ENCODE data around the gene FOLR1.

The FOLR1 gene

DNA sequence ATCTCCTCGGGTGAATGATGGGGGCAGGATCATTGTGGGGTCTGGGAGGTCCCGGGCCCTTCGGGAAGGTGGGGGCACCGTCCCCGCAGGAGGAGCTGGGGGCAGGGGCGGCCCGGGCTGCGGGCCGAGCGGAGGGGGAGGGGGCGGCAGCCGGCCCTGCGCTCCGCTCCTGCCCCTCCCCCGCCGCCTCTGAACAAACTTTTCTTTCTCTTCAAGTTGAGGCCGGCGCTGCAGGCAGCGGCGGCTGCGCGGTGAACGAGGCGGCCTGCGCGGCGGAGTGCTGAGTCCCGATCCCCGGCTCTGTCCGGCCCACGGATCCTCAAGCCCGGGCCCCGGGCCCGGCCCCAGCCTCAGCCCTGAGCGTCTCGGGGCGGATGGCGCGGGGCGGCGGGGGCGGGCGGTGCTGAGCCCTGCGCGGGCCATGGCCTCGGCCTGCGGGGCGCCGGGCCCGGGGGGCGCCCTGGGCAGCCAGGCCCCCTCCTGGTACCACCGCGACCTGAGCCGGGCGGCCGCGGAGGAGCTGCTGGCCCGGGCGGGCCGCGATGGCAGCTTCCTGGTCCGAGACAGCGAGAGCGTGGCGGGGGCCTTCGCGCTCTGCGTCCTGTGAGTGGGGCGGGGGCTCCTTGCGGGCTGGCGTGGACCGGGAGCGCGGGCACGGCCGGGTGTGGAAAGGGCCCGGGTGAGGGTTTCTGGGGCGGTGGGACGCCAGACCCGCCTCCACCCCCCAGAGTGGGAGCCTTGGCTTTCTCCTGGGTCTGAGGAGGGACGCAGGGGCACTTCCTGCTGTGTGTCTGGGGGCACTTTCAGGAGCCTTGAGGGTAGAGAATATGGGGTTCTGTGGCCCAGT, 32.8 kb downstream of the FOLR1 start, which contains the start of gene INPPL1:
Gene INPPL1 (plus strand): TSS at position 204 of the 847 bp plus-strand sequence. CDS start 218 bp downstream, at position 422.
- DNase-seq: peak; percentile 13

DNA sequence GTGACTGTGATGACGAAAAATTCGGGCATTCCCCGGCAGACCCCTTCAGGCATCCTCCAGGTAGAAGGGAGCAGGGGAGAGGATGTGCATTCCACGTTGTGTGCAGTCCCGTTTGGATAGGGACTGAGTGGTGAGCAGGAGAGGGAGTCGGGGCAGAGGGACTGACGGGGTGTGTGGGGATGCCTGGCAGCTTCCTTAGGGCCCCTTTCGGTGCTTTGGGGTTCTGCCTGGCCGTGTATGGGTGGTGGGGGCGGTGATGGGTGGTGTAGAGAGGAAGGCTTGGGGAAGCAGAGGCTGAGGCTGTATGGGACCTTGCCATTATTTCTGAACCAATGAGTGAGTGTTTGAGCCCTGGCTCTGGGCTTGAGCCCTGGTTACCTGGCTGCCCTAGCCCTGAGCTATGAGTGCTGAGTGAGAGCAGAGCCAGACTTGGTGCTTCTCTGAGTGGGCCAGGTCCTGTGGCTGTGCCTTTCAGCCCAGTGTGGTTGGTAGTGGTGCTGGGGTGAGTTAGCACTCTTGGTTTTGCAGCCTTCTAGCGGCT, 33.5 kb downstream of the FOLR1 start:
- peak; percentile 16 for DNase-seq

DNA sequence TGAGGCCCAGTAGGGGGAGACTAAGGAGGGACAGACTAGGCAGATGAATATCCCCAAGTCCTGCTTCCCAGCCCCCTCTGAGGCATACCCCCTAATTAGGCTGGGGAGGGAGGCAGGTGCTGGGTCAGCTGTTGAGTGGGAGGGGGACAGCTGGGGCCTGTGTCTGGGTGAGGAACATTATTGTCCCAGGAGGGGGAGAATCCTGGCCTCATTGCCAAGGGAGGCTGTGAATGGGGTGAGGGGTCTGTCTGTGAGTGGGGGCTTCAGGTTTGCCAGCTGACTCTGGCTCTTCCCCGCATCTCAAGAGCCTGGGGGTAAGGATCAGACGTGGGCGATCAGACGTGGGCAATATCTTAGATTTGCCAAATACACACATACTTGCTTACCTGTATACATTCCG, 34.8 kb downstream of the FOLR1 start:
- DNase-seq: no peak

DNA sequence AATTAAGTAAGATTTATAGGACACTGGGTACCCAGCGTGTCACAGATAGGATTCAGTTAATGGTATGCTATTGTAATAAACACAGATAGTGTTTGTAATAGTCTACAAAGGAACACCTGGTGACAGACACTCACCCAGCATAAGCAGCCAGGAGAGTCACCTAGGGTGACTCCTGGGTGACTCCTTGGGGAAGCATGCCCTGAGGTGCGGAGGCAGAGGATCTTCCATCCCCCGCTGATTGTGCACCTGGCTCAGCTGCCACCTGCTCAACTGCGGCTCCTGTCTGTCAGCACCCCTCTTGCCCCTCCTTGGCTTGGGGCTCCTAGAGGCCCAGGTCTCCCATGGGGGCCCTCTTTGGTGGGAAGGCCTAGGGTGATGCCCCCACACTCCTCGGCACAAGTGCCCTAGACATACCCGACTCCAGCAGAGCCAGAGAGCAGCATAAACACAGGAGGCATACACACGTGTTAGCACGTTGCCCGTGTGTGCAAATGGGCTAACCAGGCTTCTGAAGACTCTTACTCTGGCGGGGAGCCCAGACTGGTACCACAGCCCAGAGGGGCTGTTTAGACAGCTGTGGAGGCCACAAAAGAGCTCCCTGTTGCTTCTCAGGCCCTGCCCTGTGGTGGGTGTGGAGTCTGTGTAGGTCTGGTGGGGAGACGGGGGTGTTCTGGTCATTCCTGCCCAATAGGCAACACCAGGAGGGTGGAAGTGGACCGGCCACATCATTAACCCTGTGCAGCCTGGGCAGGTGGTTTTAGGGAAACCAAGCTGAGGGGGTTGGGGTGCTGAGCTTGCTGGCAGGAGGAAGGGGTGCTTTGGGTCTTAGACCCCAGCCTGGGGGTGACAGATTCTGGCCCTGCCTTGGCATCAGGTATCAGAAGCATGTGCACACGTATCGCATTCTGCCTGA, 35.6 kb downstream of the FOLR1 start:
- no peak for DNase-seq

DNA sequence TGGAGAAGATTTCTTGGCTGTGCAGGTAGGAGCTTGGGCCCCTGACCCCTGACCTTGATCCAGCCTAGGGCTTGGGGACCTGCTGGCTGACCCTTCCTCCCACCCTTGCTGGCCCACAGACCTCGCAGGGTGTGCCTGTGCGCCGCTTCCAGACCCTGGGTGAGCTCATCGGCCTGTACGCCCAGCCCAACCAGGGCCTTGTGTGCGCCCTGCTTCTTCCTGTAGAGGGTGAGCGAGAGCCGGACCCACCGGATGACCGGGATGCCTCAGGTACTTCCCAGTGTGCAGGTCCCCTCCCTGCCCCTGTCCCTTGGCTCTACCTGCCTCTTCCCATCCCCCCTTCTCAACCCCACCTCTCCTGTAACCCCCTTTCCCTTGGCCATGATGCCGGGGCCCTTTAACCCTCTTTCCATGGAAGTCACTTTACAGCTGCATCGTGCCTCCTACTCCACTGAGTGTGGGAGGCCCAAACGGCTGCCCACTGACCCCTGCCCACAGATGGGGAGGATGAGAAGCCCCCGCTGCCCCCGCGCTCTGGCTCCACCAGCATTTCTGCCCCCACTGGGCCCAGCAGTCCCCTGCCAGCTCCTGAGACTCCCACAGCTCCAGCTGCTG, 36.4 kb downstream of the FOLR1 start:
- DNase-seq: no peak

DNA sequence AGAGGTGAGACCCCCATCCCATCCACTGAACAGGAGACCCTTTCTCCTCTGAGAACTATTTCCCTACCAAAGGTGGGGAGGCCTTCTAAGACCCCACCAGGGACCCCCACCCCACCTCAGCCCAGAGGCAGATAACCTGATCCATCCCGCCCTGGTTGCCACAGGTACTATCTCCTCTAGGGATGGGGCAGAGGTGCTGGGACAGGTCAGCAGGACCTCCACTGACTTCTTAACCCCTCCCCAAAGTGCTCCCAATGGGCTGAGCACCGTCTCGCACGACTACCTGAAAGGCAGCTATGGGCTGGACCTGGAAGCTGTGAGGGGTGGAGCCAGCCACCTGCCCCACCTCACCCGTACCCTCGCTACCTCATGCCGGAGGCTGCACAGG, 36.9 kb downstream of the FOLR1 start:
- no peak for DNase-seq

DNA sequence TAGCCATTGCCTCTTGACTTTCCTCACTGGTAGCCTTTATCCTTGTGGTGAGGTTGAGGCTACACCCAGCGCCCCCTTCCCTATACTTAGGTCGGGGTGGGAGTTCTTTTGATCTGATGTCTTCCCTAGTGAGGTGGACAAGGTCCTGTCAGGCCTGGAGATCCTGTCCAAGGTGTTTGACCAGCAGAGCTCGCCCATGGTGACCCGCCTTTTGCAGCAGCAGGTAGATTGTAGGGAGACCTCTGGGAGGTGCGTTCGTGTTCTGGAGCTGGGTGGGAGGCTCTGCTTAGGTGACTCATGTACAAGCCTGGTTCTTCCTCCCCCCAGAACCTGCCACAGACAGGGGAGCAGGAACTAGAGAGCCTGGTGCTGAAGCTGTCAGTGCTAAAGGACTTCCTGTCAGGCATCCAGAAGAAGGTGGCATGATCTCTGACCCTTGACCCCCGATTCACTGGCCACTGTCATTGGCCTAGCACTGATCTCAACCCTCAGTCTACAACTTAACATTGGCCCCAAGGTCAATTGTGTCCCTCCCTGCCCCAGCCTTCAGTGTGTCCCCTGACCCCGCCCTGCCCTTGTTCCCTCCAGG, 37.5 kb downstream of the FOLR1 start:
- DNase-seq: no peak

DNA sequence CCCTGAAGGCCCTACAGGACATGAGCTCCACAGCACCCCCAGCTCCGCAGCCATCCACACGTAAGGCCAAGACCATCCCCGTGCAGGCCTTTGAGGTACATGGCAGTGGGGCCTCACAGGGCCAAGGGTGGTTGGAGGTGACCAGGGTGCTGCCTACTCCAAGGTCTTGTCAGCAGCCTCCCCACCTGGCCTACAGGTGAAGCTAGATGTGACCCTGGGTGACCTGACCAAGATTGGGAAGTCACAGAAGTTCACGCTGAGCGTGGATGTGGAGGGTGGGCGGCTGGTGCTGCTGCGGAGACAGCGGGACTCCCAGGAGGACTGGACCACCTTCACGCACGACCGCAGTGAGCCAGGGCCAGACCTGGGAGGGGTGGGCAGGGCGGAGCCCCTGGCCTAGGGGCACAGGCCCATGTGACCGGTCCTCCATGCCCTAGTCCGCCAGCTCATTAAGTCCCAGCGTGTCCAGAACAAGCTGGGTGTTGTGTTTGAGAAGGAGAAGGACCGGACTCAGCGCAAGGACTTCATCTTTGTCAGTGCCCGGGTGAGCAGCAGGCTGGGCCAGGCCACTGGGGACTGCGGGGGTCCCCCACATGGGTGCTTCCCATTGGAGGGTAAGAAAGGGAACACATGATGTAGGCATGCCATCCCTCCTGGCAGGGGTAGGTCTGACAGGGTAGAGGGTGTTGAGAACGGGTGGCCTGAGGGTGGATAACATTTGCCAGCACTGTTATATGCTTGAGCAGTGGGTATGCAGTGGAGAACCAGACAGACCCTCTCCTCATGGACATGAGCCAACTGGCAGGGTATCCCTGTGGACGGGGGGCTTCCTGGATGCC, 38.2 kb downstream of the FOLR1 start:
- no peak for DNase-seq

DNA sequence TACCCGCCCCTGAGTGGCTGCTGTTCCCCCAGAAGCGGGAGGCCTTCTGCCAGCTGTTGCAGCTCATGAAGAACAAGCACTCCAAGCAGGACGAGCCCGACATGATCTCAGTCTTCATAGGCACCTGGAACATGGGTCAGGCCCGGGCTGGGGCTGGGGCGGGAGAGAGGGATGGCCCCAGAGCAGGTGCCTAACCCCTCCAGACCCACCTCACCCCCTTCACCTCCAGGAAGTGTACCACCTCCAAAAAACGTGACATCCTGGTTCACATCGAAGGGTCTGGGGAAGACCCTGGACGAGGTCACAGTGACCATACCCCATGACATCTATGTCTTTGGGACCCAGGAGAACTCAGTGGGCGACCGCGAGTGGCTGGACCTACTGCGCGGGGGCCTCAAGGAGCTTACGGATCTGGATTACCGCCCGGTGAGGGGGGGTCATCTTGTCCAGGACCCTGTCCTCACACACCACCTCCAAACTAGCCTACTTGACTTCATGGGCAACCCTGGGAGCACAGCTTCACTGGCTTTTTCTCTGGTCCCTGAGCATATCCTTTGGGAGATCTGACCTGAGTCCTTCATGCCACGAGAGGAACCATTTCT, 38.9 kb downstream of the FOLR1 start:
- no peak for DNase-seq

DNA sequence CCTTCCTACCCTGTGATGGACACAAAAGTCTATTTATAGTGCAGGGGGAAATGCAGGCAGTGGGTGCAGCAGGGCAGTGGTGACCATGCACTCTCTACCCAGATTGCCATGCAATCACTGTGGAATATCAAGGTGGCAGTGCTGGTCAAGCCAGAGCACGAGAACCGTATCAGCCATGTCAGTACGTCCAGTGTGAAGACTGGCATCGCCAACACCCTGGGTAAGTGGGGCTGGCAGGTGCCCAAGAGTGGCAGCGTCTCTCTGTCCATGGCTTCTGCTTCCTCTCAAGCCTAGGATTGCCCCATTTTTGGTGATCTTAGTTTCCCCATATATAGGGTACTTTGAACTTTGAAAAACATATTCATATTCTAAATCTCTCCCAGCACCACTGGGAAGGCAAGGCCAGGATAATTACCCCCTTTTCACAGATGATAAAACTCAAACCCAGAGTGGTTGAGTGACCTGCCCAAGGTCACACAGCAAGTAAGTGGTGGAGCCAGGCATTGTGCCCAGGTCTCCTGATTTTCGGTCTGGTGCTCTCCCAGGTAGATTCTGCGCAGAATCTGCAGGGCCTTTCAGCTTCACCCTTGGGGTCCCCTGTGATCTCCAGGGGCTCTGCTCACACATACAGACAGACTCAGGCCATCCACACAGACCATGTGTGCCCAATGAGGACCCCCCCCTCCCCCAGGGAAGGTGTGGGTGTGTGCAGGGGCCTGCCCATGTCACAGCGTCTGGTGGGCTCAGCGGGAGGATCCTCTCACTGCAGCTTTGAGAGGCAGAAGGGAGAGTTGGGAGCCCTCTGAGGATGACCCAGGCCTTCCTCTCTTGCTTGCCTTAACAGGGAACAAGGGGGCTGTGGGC, 39.7 kb downstream of the FOLR1 start:
- no peak for DNase-seq

DNA sequence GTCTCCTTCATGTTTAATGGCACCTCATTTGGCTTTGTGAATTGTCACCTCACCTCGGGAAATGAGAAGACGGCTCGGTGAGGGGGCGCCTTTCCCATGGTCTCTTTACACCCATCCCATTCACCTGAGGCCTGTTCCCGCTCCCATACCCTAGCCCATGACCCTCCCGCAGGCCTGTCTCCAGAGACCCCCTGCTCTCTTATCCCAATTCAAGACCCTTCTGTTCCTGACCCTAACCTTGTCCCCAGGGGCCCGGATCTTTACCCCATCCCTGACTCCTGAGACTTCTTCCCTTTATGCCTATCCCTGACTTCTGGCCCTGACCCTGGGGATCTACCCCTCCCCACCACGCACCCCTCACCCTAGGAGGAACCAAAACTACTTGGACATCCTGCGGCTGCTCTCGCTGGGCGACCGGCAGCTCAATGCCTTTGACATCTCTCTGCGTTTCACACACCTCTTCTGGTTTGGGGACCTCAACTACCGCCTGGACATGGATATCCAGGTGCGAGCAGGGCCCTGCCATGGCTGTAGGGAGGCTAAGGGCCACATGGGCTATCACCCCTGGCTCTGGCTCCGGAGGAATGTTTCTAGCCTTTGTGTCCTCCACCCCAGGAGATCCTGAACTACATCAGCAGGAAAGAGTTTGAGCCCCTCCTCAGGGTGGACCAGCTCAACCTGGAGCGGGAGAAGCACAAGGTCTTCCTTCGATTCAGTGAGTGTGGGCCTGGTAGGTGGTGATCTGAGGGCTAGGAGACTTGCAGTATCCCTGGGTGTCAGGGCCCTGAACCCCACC, 40.5 kb downstream of the FOLR1 start:
- DNase-seq: no peak

DNA sequence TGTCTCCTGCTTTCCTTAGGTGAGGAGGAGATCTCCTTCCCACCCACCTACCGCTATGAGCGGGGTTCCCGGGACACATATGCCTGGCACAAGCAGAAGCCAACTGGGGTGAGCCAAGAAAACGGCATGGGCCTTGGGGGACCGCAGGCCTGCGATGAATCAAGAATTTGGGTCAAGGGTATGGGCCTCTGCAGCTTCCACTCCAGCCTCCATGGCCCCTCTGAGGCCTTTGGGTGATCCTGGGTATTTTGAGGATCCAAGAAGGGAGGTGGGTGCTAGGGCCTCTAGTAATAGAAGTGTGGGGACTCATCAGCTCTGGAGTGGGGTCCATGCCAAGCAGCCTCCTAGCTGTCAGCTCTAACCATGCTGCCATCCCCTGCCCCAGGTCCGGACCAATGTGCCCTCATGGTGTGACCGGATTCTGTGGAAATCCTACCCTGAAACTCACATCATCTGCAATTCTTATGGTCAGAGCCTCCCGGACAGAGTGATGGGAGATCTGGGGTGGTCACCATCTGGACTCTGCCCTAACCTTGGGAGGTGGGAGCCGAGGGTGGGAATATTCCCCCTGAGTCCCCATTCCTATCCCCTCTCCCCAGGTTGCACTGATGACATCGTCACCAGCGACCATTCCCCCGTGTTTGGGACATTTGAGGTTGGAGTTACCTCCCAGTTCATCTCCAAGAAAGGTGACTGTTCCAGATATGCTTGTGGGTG, 41.3 kb downstream of the FOLR1 start:
- no peak for DNase-seq

DNA sequence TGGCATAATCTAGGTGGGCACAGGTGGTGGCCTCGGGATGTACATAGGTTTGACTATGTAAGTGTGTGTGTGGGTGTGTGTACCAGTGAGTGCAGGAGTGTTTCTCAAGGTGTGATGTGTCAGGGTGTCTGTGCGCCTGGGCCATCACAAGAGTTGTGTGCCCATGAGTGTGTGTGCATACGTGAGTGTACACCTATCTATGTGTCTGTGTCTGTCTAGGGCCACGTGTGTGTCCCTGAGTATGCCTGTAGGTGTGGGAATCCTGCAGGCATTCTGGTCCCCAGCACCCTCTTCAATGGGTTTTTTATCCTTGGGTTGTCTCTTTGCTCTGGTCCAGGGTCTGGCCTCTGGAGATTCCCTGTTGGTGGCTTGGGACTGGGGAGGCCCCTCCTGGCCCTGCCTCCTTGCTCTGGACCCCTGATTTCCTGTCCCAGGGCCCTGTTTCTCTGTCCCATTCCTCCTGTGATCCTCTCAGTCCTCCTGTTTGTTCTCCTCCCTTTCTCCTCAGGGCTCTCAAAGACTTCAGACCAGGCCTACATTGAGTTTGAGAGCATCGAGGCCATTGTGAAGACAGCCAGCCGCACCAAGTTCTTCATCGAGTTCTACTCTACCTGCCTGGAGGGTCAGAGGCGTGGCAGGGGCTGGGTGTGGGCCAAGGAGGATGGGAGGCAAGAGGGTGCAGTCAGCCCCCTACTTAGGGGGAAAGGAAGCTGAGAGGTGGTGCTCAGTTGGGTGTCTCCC, 42.0 kb downstream of the FOLR1 start:
- DNase-seq: no peak

DNA sequence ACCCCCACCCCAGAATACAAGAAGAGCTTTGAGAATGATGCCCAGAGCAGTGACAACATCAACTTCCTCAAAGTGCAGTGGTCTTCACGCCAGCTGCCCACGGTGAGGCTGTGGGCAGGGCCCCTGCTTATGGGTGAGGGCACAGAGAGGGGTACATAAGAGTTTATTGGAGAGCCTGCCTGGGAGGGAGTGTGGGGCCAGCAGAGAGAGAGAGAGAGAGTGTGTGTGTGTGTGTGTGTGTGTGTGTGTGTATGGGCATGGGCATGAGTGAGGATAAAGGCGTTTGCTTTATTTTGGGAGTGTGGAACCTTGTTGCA, 42.5 kb downstream of the FOLR1 start:
- DNase-seq: no peak

DNA sequence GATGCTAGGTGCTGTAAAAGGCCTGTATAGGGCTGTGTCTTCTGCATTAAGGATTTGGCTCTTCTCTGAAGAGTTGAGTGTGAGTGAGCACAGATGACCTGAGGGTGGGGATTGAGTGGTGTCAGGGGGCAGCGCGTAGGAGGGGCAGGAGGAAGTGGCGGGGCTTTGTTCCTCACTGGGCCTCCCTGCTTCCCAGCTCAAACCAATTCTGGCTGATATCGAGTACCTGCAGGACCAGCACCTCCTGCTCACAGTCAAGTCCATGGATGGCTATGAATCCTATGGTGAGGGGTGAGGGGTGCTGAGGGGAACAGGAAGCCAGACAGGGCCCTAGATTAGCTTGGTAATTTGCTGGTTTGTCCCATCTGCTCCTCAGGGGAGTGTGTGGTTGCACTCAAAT, 43.0 kb downstream of the FOLR1 start:
- no peak for DNase-seq

DNA sequence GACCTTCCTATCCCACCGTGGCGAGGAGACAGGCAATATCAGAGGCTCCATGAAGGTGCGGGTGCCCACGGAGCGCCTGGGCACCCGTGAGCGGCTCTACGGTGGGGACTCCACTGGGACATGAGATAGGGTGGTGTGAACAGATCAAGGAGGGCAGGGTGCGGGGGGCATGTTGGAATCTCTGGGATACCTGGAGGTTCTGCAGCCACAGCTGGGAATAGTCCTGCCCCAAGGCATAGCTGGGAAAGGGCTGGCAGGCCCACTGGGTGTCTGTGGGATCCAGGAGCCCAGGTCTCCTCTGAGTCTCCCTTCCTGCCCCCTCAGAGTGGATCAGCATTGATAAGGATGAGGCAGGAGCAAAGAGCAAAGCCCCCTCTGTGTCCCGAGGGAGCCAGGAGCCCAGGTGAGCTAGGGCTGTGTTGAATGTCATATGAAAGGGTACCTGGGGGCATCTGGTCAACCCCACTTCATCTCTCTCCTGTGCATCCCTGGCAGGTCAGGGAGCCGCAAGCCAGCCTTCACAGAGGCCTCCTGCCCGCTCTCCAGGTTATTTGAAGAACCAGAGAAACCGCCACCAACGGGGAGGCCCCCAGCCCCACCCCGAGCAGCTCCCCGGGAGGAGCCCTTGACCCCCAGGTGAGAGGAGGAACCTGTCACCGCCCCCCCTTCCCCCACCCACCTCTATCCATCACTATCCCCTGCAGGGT, 43.6 kb downstream of the FOLR1 start:
- no peak for DNase-seq

DNA sequence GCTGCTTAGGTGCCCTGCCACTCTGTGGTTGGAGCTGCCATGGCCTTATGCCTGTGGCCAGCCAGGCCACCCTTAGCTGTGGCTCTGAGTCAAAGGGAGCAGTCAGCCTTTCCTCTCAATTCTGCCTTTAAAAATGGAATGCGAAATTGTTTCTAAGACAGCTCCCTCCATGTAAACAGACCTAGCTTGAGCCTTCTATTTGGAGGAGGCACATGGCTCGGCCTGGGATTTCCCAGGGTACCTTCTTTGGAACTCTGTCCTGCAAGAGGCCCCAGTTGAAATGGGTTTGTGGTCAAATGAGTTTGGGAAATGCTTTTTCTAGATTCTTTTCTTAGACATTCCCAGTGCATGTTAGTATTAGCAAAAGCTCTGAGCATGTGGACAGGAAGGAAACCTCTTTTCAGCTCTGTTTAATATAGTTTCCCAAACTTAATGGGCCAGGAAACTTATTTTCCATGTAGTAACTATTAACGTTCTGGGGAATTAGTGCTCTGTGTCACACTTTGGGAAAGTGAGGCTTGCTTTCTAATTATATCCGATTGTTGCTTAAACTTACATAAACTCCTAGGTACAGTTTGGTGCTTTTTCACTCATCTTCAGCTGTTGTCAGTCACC, 44.2 kb downstream of the FOLR1 start:
- no peak for DNase-seq
